GM13976 (cell line): ENCODE data around the gene GALNT7.

ENCODE experiments used
- DNase-seq: peaks from one replicate; pipeline ENCODE4 v3.0.0; 2012; ENCODE audit warnings: low spot score
- in situ Hi-C: fragments of 300-500 bp; cut with MboI; formaldehyde crosslinking; loops from one replicate; pipeline ENCODE4 v1.12.0; 2022; ENCODE audit warnings: low sequenced_read_pairs, mixed read lengths, inconsistent platforms; ENCODE audit not compliant: unreplicated experiment
- TF ChIP-seq, protein P1 (sequence below): IDR thresholded peaks from 2 replicates; pipeline ENCODE4 v1.5.1; 2012; ENCODE audit warnings: borderline replicate concordance, mild to moderate bottlenecking; ENCODE audit not compliant: insufficient read depth; ENCODE audit errors: extremely low read depth, missing control alignments, control extremely low read depth

Gene GALNT7

DNA sequence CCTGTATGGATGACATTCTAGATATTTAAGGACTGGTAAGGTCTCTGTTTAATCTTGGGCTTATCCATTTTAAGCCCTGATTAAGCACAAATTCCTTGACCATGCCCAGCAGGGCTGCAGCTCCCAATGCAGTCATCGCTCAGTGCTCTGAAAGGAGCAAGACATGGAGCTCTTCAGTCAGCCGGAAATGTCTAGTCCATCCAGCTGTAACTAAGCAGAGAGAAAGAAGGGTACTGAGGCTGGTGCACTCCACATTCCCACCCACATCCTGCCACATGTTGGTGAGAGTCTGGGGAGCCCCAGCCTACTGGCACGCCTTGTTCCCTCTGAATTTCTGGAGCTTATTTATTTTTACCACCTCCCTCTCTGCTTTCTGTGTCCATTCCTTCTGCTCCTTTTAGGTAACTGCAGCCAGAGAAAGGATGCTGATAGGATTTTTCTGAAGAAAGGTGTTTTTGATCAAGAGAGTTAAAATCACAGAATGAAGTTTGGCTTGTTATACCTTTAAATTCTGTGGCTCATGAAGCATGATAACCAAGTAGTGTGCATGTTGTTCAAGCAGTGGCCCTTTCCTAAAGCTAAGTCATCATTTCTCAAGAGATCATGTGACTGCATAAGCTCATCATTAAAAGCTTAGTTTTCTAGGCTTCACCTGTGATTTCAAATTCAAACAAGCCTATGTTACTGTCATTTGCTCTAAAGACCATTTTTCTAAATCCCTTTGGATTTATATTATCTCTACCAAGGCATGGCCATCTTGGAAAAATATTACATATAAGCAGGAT, 74.0 kb downstream of the GALNT7 start:
- DNase-seq, result no peak
- in situ Hi-C loops, result no loop called here
- TF ChIP-seq, protein P1, sequence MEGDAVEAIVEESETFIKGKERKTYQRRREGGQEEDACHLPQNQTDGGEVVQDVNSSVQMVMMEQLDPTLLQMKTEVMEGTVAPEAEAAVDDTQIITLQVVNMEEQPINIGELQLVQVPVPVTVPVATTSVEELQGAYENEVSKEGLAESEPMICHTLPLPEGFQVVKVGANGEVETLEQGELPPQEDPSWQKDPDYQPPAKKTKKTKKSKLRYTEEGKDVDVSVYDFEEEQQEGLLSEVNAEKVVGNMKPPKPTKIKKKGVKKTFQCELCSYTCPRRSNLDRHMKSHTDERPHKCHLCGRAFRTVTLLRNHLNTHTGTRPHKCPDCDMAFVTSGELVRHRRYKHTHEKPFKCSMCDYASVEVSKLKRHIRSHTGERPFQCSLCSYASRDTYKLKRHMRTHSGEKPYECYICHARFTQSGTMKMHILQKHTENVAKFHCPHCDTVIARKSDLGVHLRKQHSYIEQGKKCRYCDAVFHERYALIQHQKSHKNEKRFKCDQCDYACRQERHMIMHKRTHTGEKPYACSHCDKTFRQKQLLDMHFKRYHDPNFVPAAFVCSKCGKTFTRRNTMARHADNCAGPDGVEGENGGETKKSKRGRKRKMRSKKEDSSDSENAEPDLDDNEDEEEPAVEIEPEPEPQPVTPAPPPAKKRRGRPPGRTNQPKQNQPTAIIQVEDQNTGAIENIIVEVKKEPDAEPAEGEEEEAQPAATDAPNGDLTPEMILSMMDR, result no peak

DNA sequence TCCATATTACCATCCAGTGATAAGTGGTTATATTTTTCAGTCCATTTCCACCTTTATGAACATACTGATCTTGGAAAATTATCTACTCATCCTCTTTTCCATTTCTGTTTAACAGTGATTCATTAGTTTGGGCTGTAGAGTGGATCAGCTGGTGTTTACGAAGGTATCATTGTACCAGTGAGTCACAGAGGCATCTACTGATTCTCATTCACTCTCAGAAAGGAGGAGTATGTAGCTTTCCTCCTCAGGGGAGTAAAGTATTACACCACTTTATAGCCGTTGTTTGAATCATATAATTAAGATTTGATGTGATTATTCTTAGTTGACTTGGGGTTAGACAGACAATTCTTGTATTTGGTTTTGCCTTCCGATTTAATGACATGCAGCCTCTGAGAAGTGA, 74.7 kb downstream of the GALNT7 start:
- in situ Hi-C loops, result no loop called here
- no peak for DNase-seq
- TF ChIP-seq, protein P1, result no peak

DNA sequence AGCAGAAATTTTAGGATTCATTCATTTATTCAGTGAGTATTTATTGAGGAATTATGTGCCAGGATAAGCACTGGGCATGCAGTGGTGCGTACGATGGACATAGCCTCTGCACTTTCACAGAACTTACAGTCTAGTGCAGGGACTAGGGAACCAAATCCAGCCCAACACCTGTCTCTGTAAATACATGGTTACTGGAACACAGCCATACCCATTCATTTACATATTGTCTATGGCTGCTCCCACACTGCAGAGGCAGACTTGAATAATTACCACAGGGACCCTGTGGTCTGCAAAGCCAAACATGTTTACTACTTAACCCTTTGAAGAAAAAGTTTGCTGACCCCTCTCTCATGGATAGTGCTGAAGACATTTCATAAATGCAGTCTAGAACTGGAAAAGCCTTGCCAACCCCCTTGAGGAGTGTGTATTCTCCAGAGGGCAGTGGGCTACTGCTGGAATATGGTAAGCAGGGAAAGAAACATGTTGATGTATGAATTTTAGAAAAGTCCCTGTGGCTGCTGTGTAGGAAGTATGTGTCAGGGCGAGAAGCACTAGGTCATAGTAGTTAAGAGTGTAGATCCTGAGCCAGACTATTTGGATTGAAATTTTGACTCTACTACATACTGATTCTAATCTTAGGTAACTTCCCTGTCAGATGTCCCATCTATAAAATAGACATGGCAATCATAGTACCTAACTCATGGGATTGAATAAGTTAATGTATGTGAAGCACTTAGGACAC, 75.5 kb downstream of the GALNT7 start:
- DNase-seq, result no peak
- in situ Hi-C loops, result no loop called here
- TF ChIP-seq, protein P1, result no peak

- in situ Hi-C loops, result no loop called here
- DNase-seq, result no peak
- TF ChIP-seq, protein P1, result no peak
Observed at GRCh38 chr4:173245952-173246351, 77.3 kb downstream of the GALNT7 start.

- in situ Hi-C loops, result no loop called here
- TF ChIP-seq, protein P1, result no peak
- no peak for DNase-seq
Observed at GRCh38 chr4:173246719-173247118, 78.1 kb downstream of the GALNT7 start.

- in situ Hi-C loops, result no loop called here
- TF ChIP-seq, protein P1, result no peak
- no peak for DNase-seq
Observed at GRCh38 chr4:173247321-173247720, 78.7 kb downstream of the GALNT7 start.
